Loucy (cell line): ENCODE data around the gene IL20RA.

Source experiments
- EZH2phosphoT487 ChIP-seq: fragments of 200-600 bp; IDR thresholded peaks from 2 replicates; pipeline ENCODE4 v1.6.1; 2018; ENCODE audit warnings: antibody characterized with exemption, mild to moderate bottlenecking, moderate library complexity, borderline replicate concordance
- TF ChIP-seq, protein P1 (sequence below): fragments of 200-600 bp; sonication (generic); conservative IDR thresholded peaks from 2 replicates; pipeline ENCODE4 v1.5.1; 2014; ENCODE audit warnings: mild to moderate bottlenecking, antibody characterized with exemption, low read length

DNA sequence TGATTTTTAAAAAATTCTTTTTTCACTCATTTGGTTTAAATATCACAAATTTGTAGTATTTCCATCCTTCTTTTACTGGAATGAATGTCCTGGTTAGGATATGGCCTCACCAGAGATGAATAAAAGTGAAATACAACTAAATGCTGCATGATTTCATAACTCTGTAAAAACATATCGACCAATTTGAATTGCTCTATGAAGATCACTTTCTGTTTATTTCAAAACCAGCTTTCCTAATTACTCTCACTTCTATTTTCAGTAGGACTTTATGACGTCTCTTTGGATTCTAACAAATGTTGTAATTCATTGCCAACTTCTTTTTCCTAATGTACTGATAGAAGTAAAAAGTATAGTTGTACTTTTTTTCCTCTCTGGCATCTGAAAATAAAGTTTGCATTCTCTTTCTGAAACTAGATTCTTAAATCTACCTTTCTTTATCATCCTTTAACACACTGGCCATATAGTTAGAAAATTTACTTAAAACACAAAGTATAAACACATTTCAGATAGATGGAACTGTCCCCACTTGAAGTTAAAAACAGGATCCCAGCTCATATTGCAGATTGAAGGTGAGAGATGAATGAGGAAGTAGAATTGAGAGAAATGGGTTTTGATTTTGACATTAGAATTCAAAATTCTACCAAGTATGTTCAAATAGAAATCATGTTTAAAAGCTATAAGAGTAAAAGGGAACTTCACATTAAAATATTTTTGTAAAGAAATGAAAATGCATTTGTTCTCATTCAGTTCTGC, 40.3 kb upstream of the IL20RA start:
- TF ChIP-seq, protein P1, sequence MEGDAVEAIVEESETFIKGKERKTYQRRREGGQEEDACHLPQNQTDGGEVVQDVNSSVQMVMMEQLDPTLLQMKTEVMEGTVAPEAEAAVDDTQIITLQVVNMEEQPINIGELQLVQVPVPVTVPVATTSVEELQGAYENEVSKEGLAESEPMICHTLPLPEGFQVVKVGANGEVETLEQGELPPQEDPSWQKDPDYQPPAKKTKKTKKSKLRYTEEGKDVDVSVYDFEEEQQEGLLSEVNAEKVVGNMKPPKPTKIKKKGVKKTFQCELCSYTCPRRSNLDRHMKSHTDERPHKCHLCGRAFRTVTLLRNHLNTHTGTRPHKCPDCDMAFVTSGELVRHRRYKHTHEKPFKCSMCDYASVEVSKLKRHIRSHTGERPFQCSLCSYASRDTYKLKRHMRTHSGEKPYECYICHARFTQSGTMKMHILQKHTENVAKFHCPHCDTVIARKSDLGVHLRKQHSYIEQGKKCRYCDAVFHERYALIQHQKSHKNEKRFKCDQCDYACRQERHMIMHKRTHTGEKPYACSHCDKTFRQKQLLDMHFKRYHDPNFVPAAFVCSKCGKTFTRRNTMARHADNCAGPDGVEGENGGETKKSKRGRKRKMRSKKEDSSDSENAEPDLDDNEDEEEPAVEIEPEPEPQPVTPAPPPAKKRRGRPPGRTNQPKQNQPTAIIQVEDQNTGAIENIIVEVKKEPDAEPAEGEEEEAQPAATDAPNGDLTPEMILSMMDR: no peak
- TF ChIP-seq EZH2phosphoT487: no peak
